Measurements from ENCODE around the gene UFM1. TPM values are rescaled to one million over a fixed set of nuclear protein-coding genes. Genes with fewer than 3 reads are reported as not detected.

UFM1 gene
- total RNA-seq, 2 donors from 2014 or later: 39.2 to 43.2 TPM

GRCh38 chr13:38412266-38412665 is 62.6 kb downstream of the UFM1 start:
- no peak overlapping the region for H3K9ac ChIP-seq (ENCODE audit: extremely low read depth, low read length, poor library complexity, severe bottlenecking)
- Mint-ChIP-seq H3K27ac (no peak overlapping the region), H3K9me3 (no peaks in the 10 kb centered on the region), H3K36me3 (ENCODE audit: low read depth) (no peaks in the 10 kb centered on the region), H3K4me1 (peaks cover 16% of the 10 kb centered on the region), H3K27me3 (ENCODE audit: insufficient read depth) (no peaks in the 10 kb centered on the region), H3K4me3 (no peak overlapping the region)
- H3K36me3 ChIP-seq (ENCODE audit: control insufficient read depth, insufficient read depth, low read length): no peaks in the 10 kb centered on the region
- no peak overlapping the region for H3K4me3 ChIP-seq (ENCODE audit: low read length)
- no peaks in the 10 kb centered on the region for H3K27me3 ChIP-seq (ENCODE audit: control insufficient read depth, insufficient read depth, low read length, poor library complexity, severe bottlenecking)
- DNase-seq: no peak
- WGBS, 2 experiments (ENCODE audit: insufficient coverage in 1 of 2, insufficient read length in 1 of 2): 90% methylated on average over 1 of the region's 1 CpG; no CpG with 5 or more reads in 1 of the 2 experiments
- no peak overlapping the region for H3K27ac ChIP-seq (ENCODE audit: low read depth, low read length)
- no peaks in the 10 kb centered on the region for H3K9me3 ChIP-seq (ENCODE audit: control insufficient read depth, low read length)
- H3K4me1 ChIP-seq (ENCODE audit: control insufficient read depth, insufficient read depth, low read length): no peaks in the 10 kb centered on the region
- TF ChIP-seq CTCF (conservative IDR thresholded peaks at IDR 0.05): no peak

Measured in endodermal cell (in vitro differentiated cells).